ENCODE results near the gene RAD51D. TPM values are rescaled to one million over a fixed set of nuclear protein-coding genes. Genes with fewer than 3 reads are reported as not detected.

The RAD51D gene
- total RNA-seq, 1 experiment from 2014 or later, result 7.2 TPM

DNA sequence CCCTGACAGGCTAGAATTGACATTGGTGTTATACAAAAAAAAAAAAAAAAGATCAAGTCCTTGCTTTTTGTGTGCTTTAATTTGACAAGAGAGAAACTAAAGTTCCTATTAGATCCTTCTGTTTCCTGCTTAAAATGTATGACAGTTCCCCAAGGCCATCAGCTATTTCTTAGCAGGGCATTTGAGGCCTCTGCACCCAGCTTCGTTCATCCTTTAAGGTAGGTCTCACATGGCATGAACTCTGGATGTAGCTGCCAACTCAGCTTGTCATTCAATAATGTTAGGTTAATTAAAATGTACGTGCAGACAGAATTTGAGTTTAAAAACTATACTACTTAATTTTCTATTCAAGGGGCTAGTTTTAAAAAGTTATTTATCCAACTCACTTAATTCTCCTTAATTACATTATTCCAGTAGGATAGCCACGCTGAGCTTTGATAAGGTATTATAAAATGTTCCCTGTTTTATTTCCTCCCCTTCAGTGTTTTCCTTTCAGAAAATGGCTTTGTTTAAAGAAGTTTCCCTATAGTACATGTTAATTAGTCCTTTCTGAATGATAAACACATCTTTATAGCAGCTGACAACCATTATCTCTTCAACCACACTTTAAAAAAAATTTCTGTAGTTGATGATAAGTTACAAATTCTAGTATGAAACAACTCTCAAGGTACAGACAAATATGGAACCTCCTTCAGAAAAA, 55.0 kb downstream of the RAD51D start:
- DNase-seq, result peak; percentile 54
- Histone ChIP-seq H4K20me1 (ENCODE audit: insufficient read depth, low read depth, low read length) (no peaks in the 10 kb centered on the region), H3K4me1 (ENCODE audit: low read length) (peaks cover 67% of the 10 kb centered on the region), H3K36me3 (ENCODE audit: insufficient read depth, low read length) (no peaks in the 10 kb centered on the region; the same call in 1 of the 2 replicates), H3K9me3 (ENCODE audit: low read length) (no peaks in the 10 kb centered on the region), H3K4me3 (ENCODE audit: low read length) (peak overlapping the region; percentile 68), H2AFZ (ENCODE audit: low read length) (no peak overlapping the region), H3K9ac (ENCODE audit: low read length) (peak overlapping the region; percentile 78), H3K9me2 (replicated peaks; ENCODE audit: insufficient read depth, low read length) (no peaks in the 10 kb centered on the region), H3K27me3 (ENCODE audit: low read length) (no peaks in the 10 kb centered on the region), H3K27ac (ENCODE audit: low read length) (peak overlapping the region; percentile 98), H3K4me2 (ENCODE audit: low read depth, low read length, poor library complexity, severe bottlenecking) (peak overlapping the region; percentile 90), H3K79me2 (ENCODE audit: low read length) (peaks cover 11% of the 10 kb centered on the region)

DNA sequence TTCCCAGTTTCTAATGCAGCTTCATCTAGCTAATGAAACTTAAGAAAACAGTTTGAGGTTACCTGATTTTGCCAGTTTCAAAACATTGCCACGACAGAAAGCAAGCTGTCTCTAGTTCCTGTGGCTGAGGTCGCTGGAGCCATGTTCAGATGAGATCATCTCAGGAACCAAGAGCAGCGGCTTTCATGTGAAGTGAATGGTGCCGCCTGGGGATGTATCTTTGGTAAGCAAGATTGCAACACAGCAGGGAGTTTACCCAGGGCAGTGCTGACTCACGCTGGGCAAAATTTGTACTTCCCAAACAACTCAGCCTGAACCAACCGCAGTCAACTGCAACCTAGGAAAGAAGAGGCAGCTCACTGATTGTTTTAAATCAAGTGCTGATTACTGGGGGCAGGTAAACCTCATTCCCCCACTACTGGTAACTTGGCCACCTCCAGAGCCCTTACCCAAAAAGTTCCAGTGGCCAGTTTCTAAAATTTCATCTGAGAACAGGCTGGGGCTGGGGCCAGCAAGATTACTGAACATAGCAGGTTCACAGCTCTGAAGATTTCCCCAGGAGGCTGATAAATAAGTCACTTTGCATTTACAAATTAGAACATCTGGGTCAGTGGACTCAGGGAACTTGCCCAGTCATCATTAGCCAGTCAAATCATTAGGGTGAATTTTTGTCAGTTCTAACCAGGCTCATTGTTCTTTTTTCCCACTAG, 56.0 kb downstream of the RAD51D start, which contains the start of gene RFFL:
RFFL (minus strand) TSS at position 194 of the 710 bp plus-strand sequence. CDS start 37,154 bp downstream, outside the sequence.
- Histone ChIP-seq H4K20me1 (ENCODE audit: insufficient read depth, low read depth, low read length) (no peaks in the 10 kb centered on the region), H3K79me2 (ENCODE audit: low read length) (peaks cover 11% of the 10 kb centered on the region), H3K9ac (ENCODE audit: low read length) (peak within 1 kb of the TSS; percentile 78), H3K27me3 (ENCODE audit: low read length) (no peaks in the 10 kb centered on the region), H3K27ac (ENCODE audit: low read length) (peak within 1 kb of the TSS; percentile 98), H3K4me2 (ENCODE audit: low read depth, low read length, poor library complexity, severe bottlenecking) (peak within 1 kb of the TSS; percentile 90), H2AFZ (ENCODE audit: low read length) (0 out of 2 replicates have a peak within 1 kb of the TSS, but pooled peaks have one; percentile 14), H3K4me1 (ENCODE audit: low read length) (peaks cover 57% of the 10 kb centered on the region), H3K4me3 (ENCODE audit: low read length) (peak within 1 kb of the TSS; percentile 68), H3K36me3 (ENCODE audit: insufficient read depth, low read length) (no peaks in the 10 kb centered on the region; the same call in 1 of the 2 replicates), H3K9me2 (replicated peaks; ENCODE audit: insufficient read depth, low read length) (no peaks in the 10 kb centered on the region), H3K9me3 (ENCODE audit: low read length) (no peaks in the 10 kb centered on the region)
- DNase-seq, result peak; percentile 85

DNA sequence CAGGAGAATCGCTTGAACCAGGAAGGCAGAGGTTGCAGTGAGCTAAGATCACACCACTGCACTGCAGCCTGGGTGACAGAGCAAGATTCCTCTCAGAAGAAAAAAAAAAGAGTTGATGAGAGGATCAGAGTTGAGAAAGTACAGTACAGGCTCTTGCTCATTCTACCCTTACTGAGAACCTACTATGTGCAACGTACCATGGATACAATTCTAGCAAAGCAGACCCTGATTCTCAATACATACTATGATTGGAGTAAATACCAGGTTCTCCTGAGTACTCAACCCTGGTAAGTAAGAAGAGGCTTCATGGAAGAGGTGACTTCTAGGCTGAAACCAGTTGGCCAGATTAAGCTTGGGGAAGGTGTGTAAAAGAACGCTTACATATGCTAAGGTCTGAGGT, 57.4 kb downstream of the RAD51D start:
- Histone ChIP-seq H3K9me2 (replicated peaks; ENCODE audit: insufficient read depth, low read length) (no peaks in the 10 kb centered on the region), H3K4me2 (ENCODE audit: low read depth, low read length, poor library complexity, severe bottlenecking) (peak overlapping the region; percentile 90), H3K27me3 (ENCODE audit: low read length) (no peaks in the 10 kb centered on the region), H3K4me1 (ENCODE audit: low read length) (peaks cover 45% of the 10 kb centered on the region), H3K27ac (ENCODE audit: low read length) (peak overlapping the region; percentile 98), H3K9me3 (ENCODE audit: low read length) (no peaks in the 10 kb centered on the region), H3K79me2 (ENCODE audit: low read length) (peaks cover 16% of the 10 kb centered on the region), H3K4me3 (ENCODE audit: low read length) (peak overlapping the region; percentile 68), H4K20me1 (ENCODE audit: insufficient read depth, low read depth, low read length) (no peaks in the 10 kb centered on the region), H2AFZ (ENCODE audit: low read length) (no peak overlapping the region), H3K9ac (ENCODE audit: low read length) (peak overlapping the region; percentile 78), H3K36me3 (ENCODE audit: insufficient read depth, low read length) (no peaks in the 10 kb centered on the region; the same call in 1 of the 2 replicates)
- no peak for DNase-seq

GRCh38 chr17:35057332-35057915, 62.2 kb downstream of the RAD51D start:
- H3K36me3 ChIP-seq (ENCODE audit: insufficient read depth, low read length), result no peaks in the 10 kb centered on the region; the same call in 1 of the 2 replicates
- no peak overlapping the region for H3K4me2 ChIP-seq (ENCODE audit: low read depth, low read length, poor library complexity, severe bottlenecking)
- H3K9me2 ChIP-seq (replicated peaks; ENCODE audit: insufficient read depth, low read length), result no peaks in the 10 kb centered on the region
- no peak for DNase-seq
- no peak overlapping the region for H3K27ac ChIP-seq (ENCODE audit: low read length)
- peaks cover 10% of the 10 kb centered on the region for H3K4me1 ChIP-seq (ENCODE audit: low read length)
- no peak overlapping the region for H3K4me3 ChIP-seq (ENCODE audit: low read length)
- H3K9me3 ChIP-seq (ENCODE audit: low read length), result no peaks in the 10 kb centered on the region
- peaks cover 22% of the 10 kb centered on the region for H3K79me2 ChIP-seq (ENCODE audit: low read length)
- no peaks in the 10 kb centered on the region for H4K20me1 ChIP-seq (ENCODE audit: insufficient read depth, low read depth, low read length)
- no peak overlapping the region for H2AFZ ChIP-seq (ENCODE audit: low read length)
- H3K27me3 ChIP-seq (ENCODE audit: low read length), result no peaks in the 10 kb centered on the region
- H3K9ac ChIP-seq (ENCODE audit: low read length), result no peak overlapping the region

DNA sequence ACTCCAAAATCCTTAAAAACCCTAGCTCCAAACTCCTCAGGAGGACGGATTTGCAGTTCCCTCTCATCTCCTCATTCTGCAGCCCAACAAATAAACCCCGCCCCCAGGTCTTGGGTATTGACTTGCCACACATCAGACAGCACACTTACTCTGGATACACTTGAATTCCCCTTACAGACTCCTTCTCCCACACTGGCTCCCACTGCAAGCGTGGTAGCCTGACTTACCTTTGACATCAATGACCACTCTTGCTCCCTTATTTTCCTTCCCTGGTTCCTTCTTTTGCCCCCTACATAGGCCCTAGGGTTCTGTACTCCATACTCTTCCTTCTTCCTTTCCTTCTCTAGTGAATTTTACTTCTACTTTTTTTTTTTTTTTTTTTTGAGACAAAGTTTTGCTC, 63.6 kb downstream of the RAD51D start:
- Histone ChIP-seq H3K9ac (ENCODE audit: low read length) (no peak overlapping the region), H3K36me3 (ENCODE audit: insufficient read depth, low read length) (no peaks in the 10 kb centered on the region; the same call in 1 of the 2 replicates), H3K4me1 (ENCODE audit: low read length) (peaks cover 17% of the 10 kb centered on the region), H2AFZ (ENCODE audit: low read length) (no peak overlapping the region), H3K27ac (ENCODE audit: low read length) (no peak overlapping the region), H3K9me3 (ENCODE audit: low read length) (no peaks in the 10 kb centered on the region), H3K9me2 (replicated peaks; ENCODE audit: insufficient read depth, low read length) (no peaks in the 10 kb centered on the region), H3K4me3 (ENCODE audit: low read length) (no peak overlapping the region), H4K20me1 (ENCODE audit: insufficient read depth, low read depth, low read length) (no peaks in the 10 kb centered on the region), H3K27me3 (ENCODE audit: low read length) (no peaks in the 10 kb centered on the region), H3K79me2 (ENCODE audit: low read length) (peaks cover 21% of the 10 kb centered on the region), H3K4me2 (ENCODE audit: low read depth, low read length, poor library complexity, severe bottlenecking) (no peak overlapping the region)
- DNase-seq, result no peak

DNA sequence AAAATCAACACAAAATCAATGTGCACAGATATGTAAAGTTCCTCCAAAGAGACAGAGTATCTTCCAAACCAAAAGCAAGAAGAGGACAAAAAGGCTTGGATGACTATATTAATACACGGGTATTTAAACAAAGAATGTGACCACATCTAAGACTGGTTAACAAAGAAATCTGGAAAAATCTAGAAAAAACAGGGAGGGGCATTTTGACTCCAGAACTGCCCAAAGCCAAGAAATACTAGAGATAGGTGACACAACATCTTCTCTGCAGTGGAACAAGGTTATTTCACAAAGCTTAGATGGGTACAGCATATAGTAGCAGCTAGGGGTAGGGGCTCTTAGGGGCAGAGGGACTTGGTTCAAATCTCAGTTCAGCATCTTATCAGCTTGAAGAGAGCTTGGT, 66.5 kb downstream of the RAD51D start:
- Histone ChIP-seq H3K27ac (ENCODE audit: low read length) (no peak overlapping the region), H3K36me3 (ENCODE audit: insufficient read depth, low read length) (no peaks in the 10 kb centered on the region), H3K9me3 (ENCODE audit: low read length) (no peaks in the 10 kb centered on the region), H3K4me3 (ENCODE audit: low read length) (no peak overlapping the region), H3K9me2 (replicated peaks; ENCODE audit: insufficient read depth, low read length) (no peaks in the 10 kb centered on the region), H3K9ac (ENCODE audit: low read length) (no peak overlapping the region), H3K4me2 (ENCODE audit: low read depth, low read length, poor library complexity, severe bottlenecking) (no peak overlapping the region), H4K20me1 (ENCODE audit: insufficient read depth, low read depth, low read length) (0 out of 2 replicates have a peak, but pooled peaks cover 5% of the 10 kb centered on the region), H3K27me3 (ENCODE audit: low read length) (no peaks in the 10 kb centered on the region), H2AFZ (ENCODE audit: low read length) (no peak overlapping the region), H3K79me2 (ENCODE audit: low read length) (peaks cover 27% of the 10 kb centered on the region), H3K4me1 (ENCODE audit: low read length) (peaks cover 24% of the 10 kb centered on the region)
- DNase-seq, result no peak

- Histone ChIP-seq H3K27me3 (ENCODE audit: low read length) (no peaks in the 10 kb centered on the region), H3K79me2 (ENCODE audit: low read length) (peaks cover 27% of the 10 kb centered on the region), H3K9me2 (replicated peaks; ENCODE audit: insufficient read depth, low read length) (no peaks in the 10 kb centered on the region), H4K20me1 (ENCODE audit: insufficient read depth, low read depth, low read length) (0 out of 2 replicates have a peak, but pooled peaks cover 5% of the 10 kb centered on the region), H2AFZ (ENCODE audit: low read length) (no peak overlapping the region), H3K36me3 (ENCODE audit: insufficient read depth, low read length) (no peaks in the 10 kb centered on the region), H3K9me3 (ENCODE audit: low read length) (no peaks in the 10 kb centered on the region), H3K4me3 (ENCODE audit: low read length) (no peak overlapping the region), H3K4me1 (ENCODE audit: low read length) (peaks cover 24% of the 10 kb centered on the region), H3K9ac (ENCODE audit: low read length) (no peak overlapping the region), H3K4me2 (ENCODE audit: low read depth, low read length, poor library complexity, severe bottlenecking) (no peak overlapping the region), H3K27ac (ENCODE audit: low read length) (no peak overlapping the region)
- no peak for DNase-seq
Measured at GRCh38 chr17:35052780-35053179, 66.9 kb downstream of the RAD51D start.

DNA sequence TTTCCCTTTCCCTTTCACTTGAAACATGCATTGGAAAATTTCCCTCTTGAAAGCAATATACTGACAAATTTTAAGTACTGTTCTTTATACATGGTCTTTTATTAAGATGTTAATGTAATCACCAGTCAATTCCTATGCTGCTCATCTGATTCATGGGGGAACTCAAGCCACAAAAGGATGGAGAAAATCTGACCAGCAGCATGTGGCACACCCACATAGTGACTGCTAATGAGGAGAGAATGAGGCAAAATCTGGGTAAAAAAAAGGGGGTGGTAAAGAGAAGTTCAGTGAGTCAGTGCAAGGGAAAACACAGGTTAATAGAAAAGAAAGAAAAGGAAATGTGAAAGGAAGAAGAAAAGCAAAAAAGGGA, 67.4 kb downstream of the RAD51D start:
- no peak overlapping the region for H2AFZ ChIP-seq (ENCODE audit: low read length)
- H3K27me3 ChIP-seq (ENCODE audit: low read length), result no peaks in the 10 kb centered on the region
- no peak for DNase-seq
- no peaks in the 10 kb centered on the region for H3K9me3 ChIP-seq (ENCODE audit: low read length)
- H3K4me3 ChIP-seq (ENCODE audit: low read length), result no peak overlapping the region
- H3K36me3 ChIP-seq (ENCODE audit: insufficient read depth, low read length), result no peaks in the 10 kb centered on the region
- H3K4me2 ChIP-seq (ENCODE audit: low read depth, low read length, poor library complexity, severe bottlenecking), result no peak overlapping the region
- 0 out of 2 replicates have a peak, but pooled peaks cover 5% of the 10 kb centered on the region for H4K20me1 ChIP-seq (ENCODE audit: insufficient read depth, low read depth, low read length)
- peaks cover 21% of the 10 kb centered on the region for H3K79me2 ChIP-seq (ENCODE audit: low read length)
- peaks cover 25% of the 10 kb centered on the region for H3K4me1 ChIP-seq (ENCODE audit: low read length)
- no peaks in the 10 kb centered on the region for H3K9me2 ChIP-seq (replicated peaks; ENCODE audit: insufficient read depth, low read length)
- no peak overlapping the region for H3K27ac ChIP-seq (ENCODE audit: low read length)
- H3K9ac ChIP-seq (ENCODE audit: low read length), result no peak overlapping the region

Data from Karpas-422 (cell line).